GM19467 (cell line): ENCODE results near the gene MARVELD3.
"Not testable (repeated sequence)": the region's sequence is repeated elsewhere in the genome, so short reads cannot be mapped to it uniquely, and the experiment has no call there.

Experiments
- ATAC-seq: cut with Tn5 transposase; IDR thresholded peaks from one replicate; pipeline ENCODE4 v1.9.1; 2021; ENCODE audit warnings: mild to moderate bottlenecking, moderate library complexity; ENCODE audit not compliant: unreplicated experiment

Gene MARVELD3

GRCh38 chr16:71626018-71626857 lies at the start of gene MARVELD3:
TSS of gene MARVELD3 (plus strand) at chr16:71626184. CDS start at chr16:71626230, 46 bp downstream.
- no peak for ATAC-seq

DNA sequence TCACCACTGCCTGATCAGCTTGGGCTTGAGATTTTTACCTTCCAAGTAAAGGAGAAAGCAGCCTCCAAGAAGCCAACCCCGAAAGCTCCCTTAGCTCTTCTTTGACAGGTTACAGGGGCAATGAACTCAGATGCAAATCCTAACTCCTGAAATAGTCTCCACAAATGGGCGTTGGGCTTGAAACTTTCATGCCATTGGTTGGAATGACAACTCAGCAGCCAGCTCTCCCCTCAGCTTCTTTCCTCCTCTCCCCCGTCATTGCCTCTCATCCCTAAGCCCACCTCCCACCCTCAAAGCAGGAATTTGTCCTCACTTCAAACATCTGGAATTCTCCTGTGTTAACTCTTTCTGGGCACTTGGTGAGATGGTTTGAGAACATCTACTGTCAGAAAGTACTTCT lies 49.0 kb upstream of the MARVELD3 start, which contains the start of gene TAT:
Gene TAT (minus strand): TSS at position 122 of the 400 bp plus-strand sequence. CDS start 677 bp downstream, outside the sequence.
- no peak for ATAC-seq

- not testable (repeated sequence) for ATAC-seq
Measured at GRCh38 chr16:71582553-71582848, 43.5 kb upstream of the MARVELD3 start.

GRCh38 chr16:71584543-71585317 lies 41.3 kb upstream of the MARVELD3 start:
- ATAC-seq, result no peak

DNA sequence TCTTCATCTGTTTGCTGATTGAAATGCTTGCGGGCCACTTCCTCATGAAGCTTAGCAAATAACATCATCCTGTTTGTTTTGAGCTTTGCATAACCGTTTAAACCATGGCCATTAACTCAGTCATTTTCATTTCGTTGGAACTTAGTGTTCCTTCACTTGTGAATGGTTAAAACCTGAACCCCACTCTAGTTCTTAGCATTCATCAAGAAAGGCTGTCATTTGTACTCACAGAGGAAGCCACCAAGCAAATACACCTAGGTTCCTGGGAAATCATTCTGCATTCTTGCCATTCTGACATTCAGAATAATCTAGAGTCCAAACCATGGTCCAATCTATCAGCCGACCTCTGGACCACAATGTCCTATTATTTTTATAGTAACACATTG lies 40.7 kb upstream of the MARVELD3 start:
- ATAC-seq, result no peak

GRCh38 chr16:71589334-71589733 lies 36.6 kb upstream of the MARVELD3 start:
- not testable (repeated sequence) for ATAC-seq

- not testable (repeated sequence) for ATAC-seq
Measured at GRCh38 chr16:71590071-71590470, 35.9 kb upstream of the MARVELD3 start.

DNA sequence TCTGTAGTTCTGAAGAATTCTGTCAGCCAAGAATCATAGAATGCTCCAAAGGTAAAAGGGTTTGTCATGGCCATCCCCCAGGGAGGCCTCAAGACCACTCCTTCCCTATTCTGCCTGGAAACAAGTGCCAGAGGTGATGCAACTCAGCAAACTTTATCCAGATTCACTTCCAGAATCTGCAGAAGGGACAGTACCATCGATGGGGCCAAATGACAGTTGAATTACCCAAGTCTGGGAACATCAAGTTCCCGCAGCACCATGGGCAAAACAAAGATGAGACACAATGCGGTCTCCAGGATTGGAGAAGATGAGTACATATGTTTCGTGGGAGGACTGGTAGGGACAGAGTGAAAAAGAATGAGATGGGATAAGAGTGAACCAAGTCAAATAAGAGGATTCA lies 35.4 kb upstream of the MARVELD3 start:
- no peak for ATAC-seq

- ATAC-seq, result no peak
Measured at GRCh38 chr16:71591917-71592316, 34.1 kb upstream of the MARVELD3 start.

DNA sequence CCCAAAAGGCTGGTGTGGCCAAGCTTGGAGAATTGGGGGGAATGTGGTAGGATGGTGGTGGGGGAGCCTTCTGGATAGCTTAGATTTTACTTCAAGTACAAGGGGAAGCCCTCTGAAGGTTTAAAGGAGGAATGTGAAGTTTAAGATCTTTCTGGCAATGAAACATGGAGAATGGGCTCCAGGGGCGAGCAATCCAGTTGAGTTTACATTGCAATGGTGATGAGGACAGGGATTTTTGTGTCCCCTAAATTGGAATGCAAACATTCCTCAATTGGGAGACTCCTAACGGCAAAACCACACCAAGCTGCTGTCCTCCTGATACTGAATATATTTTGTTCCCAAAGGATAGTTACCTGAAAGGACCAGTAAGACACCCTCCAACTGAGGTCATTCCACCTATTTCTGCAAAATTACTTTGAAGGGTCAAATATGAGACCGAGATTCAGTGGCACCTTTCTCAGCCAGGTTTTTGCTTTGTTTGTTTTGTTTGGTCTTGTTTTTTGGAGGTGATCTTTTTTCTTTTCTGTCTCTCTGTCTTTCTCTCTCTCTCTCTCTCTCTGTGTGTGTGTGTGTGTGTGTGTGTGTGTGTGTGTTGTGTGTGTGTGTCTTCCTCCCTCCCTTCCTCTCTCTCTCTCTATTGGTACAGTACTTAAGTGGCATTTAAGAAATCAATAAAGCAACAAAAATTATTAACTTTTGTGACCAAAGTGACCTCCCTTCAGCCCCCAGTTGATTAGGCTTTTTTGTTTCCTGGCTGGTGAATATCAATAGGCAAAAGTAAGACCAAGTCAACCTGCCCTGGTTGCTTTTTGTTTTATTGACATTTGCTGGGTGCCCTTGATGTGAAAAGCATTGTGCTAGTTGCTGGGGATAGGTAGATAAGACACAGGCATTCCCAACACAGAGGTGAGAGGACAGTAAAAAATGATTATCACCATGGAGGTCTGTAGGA lies 32.7 kb upstream of the MARVELD3 start:
- ATAC-seq, result no peak

GRCh38 chr16:71594000-71594646 lies 31.9 kb upstream of the MARVELD3 start:
- no peak for ATAC-seq

DNA sequence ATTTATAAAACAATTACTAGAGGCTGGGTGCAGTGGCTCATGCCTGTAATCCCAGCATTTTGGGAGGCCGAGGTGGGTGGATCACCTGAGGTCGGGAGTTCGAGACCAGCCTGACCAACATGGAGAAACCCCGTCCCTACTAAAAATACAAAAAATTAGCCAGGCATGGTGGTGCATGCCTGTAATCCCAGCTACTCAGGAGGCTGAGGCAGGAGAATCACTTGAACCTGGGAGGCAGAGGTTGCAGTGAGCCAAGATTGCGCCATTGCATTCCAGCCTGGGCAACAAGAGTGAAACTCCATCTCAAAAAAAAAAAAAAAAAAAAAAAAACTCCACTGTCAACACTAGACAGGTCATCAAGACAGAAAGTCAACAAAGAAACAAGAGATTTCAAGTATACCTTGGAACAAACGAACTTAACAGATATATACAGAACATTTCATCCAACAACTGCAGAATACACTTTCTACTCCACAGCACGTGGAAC lies 30.6 kb upstream of the MARVELD3 start:
- not testable (repeated sequence) for ATAC-seq

DNA sequence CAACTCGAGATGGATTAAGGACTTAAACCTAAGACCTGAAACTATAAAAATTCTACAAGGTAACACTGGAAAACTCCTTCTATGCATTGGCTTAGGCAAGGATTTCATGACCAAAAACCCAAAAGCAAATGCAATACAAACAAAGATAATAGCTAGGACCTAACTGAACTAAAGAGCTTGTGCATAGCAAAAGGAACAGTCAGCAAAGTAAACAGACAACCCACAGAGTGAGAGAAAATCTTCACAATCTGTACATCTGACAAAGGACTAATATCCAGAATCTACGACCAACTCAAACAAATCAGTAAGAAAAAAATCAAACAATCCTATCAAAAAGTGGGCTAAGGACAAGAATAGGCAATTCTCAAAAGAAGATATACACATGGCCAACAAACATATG lies 27.6 kb upstream of the MARVELD3 start:
- not testable (repeated sequence) for ATAC-seq

GRCh38 chr16:71600822-71601221 lies 25.2 kb upstream of the MARVELD3 start:
- ATAC-seq, result no peak

DNA sequence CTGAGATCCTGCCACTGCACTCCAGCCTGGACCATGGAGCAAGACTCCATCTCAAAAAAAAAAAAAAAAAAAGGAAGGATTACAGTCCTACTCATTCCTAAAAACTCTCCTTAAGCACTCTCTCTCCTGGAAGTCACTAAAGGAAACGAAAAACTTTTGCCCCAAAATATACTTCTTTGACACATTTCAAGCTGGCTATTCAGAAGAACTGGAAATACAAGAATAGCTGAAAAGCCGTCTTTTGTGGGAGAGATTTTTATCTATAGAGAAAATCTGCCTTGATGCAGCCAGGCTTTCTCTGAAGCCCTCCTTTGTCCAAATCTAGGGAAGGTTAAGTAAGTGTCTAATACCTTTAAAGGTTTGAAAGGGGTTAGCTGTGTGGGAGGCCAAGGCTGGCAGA lies 16.9 kb upstream of the MARVELD3 start:
- no peak for ATAC-seq

- ATAC-seq, result no peak
Measured at GRCh38 chr16:71610447-71610846, 15.5 kb upstream of the MARVELD3 start.

GRCh38 chr16:71610936-71611871 lies 14.8 kb upstream of the MARVELD3 start:
- no peak for ATAC-seq

DNA sequence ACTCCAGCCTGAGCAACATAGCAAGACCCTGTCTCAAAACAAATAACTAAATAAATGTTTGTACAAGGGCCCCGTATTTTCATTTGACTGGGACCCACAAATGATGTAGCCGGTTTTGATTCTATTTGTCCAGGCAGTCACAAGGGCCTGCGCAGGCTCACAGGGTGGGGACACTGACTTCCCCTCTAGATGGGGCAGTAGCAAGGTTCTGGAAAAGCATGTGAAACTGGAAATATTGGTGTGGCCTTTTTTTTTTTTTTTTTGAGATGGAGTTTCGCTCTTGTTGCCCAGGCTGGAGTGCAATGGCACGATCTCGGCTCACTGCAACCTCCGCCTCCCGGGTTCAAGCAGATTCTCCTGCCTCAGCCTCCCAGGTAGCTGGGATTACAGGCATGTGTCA lies 11.0 kb upstream of the MARVELD3 start:
- ATAC-seq, result not testable (repeated sequence)

- no peak for ATAC-seq
Measured at GRCh38 chr16:71618429-71618828, 7.6 kb upstream of the MARVELD3 start.
